GM10847 (cell line): ENCODE results near the gene GABRG3.

Source experiments
- POLR2A ChIP-seq: IDR thresholded peaks from 2 replicates; pipeline ENCODE4 v1.6.1; 2011; ENCODE audit not compliant: insufficient read length; ENCODE audit errors: extremely low read depth

The GABRG3 gene

DNA sequence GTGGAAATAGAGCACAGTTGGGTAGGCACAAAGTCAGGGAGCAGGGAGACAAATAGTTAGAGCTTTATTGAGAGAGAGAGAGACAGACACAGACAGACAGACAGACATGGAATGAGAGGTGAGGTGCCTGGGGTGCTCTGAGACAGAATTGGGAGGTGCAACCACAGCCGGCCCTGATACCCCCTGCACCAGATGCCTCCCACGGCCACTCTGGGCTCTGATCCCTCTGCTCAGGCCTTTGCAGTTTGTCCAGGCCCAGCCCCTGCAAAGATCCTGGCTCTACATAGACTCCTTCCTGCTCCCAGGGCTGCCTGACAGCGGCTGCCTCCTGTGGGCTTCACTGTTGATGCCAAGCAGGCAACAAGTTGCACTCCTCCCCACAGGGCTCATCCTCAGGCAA, 283.8 kb downstream of the GABRG3 start:
- no peak for TF ChIP-seq POLR2A

DNA sequence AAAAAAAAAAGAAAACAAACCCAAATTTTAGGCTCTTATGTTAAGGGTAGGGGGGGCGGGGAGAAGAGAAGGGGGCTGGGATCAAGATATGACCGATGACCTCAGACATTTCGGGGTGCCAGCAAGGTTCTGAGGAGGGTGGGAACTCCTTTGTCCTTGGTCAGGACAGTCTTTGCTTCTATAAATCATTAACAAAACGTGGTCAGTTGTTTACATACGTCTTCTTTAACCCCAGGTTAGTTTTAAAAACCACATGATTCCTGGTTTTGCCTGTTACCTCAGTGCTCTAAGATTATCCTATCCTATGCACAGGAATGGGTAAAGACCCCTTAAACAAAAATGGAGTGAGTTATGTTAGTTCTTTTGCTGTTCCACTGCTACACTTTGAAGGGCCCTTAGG, 285.5 kb downstream of the GABRG3 start:
- TF ChIP-seq POLR2A = no peak

DNA sequence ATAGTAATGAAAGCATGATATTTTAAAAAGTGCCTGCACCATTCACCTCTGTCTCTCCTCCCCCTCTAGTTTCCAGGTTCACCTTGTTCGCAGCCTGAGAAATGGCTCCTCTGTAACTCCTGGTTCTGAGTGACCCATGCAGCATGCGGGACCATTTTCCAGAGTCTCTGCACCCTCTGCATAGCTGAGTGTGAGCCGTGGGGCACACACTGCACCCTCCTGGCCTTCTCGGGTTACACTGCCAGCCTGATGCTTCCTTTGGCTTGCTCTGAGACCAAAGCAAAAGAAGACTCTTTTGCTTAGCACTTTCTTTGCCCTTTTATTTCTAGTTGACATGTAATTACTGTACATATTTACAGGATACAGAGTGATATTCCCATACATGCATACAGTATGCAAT, 287.3 kb downstream of the GABRG3 start:
- no peak for TF ChIP-seq POLR2A

DNA sequence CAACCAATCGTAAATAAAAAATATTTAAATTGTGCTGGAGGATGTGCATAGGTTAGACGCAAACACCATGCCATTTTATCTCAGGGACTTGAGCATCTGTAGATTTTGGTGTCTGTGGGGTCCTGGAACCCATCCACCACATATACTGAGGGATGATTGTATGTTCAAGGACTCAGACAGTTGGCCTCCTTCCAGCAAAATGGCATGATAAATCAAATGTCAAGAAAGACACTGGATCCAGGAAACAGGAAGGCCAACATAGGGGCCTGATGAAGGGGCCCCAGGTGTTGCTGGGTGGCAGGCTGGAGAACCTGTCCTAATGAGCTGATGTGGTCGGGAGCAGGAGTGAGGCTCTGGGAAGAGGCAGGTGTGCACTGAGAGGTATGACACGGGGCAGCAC, 289.5 kb downstream of the GABRG3 start:
- TF ChIP-seq POLR2A = no peak

DNA sequence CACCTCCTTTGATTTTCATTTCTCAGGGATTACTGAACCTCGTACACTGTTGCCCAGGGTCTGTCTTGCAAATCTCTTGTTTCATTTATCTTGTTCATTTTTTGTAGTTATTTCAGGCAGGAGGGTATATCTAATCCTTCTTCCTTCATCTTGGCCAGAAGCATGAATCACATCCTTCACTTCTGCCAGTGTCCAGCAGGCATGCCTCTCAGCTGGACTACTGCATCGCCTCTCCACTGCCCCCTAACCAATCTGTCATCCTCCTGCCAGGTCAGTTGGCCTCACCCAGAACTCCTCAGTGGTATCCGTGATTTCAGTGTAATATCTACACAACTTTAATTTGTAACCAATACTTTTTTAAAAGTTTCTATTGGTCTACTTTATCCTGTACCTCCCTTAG, 297.9 kb downstream of the GABRG3 start:
- no peak for TF ChIP-seq POLR2A

DNA sequence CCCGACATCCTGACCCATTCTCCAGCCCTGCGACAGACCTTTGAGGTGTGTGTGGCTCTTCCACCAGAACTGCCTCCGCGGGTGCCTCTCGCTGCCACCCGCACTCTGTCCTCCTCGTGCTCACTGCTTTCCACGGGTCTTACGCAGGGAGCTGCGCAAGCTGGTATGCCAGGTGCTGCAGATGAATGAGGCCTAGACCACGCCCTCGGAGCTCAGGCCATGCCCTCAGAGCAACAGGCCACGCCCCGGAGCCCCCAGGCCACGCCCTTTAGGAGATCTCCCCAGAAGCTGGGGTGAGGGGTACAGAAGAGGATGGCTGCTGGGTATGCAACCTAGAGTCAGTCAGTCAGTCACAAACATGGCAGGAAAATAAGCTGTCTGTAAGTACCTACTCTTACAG, 300.3 kb downstream of the GABRG3 start:
- no peak for TF ChIP-seq POLR2A

DNA sequence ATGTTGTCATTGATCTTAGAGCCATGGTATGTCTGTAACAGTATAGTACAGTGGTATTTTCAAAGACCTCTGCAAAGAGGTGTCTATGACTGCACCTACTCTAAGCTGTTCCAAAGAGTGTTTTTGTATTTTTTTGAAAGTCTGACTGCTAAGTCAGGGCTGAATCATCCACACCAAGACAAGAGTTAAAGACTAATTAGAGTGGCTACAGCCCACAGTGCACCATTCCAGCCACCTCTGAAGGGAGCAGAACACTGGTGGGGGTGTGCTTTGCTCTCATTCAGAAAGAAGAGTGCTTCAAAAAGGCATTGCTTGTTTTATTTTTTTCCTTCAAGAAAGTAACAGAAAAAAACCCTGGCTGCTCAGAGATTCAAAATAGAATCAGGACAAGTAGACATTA, 301.4 kb downstream of the GABRG3 start:
- TF ChIP-seq POLR2A = no peak

DNA sequence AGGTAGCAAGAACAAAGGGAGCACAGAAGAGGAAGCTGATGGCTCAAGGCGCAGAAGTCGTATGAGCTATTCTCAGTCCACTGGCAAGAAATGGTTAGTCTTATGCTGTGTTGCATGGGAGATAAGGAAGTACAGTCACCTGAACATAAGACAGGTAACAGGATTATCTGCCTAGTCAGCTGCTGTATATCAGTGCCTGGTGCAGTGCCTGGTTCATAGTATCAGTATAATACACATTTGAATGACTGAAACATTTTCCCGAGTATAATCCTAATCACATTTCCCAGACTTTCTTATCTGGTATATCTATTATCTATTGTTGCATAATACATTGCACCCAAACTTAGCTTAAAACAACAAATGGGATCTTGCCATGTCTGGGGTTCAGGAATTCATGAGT, 302.5 kb downstream of the GABRG3 start:
- no peak for TF ChIP-seq POLR2A

DNA sequence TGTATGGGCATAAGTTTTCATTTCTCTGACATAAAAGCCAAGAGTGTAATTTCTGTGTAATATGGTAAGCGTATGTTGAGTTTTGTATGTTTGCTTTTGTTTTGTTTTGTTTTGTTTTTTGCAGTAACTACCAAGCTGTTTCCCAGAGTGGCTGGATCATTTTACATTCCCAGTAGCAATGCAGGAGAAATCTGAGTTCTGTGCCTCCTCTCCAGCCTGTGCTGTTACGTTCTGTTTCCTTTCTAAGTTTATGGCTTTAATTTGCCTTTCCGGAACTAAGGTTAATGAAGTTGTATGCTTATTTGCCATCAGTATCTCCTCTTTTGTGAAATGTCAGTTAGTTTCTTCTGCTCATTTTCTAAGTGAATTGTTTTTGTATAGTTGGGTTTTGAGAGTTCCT, 307.8 kb downstream of the GABRG3 start:
- no peak for TF ChIP-seq POLR2A

DNA sequence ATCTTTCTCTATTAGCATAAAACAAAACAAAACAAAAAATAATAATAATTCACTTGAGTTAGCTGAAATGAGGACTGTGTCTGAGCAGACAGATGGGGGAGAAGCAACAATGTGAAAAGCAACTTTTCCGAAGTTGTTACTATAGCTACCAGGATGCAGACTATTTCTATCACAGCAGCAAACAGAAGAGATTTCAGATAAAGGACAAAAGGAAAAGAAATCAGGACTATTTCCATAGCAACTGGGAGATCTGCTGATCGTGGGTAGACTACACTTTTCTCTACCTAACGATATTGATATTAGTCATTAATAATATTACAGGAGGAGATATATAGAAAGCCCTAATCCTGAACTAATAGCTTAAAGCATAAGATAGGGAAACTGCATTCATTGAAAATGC, 321.7 kb downstream of the GABRG3 start:
- no peak for TF ChIP-seq POLR2A

DNA sequence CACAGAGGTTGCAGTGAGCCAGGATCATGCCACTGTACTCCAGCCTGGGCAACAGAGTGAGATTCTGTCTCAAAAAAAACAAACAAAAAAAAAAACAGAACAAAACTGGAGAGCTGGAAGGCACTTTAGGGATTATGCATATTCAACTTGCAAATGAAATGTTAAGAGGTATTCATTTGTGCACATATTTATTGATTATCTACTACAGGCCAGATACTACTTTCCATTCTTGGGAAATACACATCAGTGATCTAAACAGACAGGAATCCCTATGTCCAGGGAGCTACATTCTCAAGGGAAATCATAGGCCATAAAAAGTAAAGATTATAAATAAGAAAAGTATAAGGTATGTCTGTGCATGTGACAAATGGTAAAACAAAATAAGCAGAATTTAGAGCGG, 322.6 kb downstream of the GABRG3 start:
- no peak for TF ChIP-seq POLR2A

DNA sequence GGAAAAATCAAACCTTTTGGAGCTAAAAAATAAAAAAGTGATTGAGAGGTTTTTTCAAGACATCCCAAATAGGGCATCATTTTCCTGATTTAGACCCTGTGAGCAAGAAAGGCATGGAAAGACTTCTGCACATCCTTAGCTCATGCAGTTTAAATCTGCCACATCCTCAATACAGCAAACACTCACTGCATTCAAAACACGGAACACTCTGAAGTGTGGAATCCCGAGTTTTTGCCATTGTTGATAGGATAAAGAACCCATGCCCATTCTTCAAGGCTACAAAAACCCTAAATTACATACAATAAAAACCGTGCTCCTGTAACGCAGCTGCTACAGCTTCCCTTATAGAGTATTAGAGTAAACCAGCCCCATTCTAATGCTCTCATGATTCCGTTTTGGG, 346.8 kb downstream of the GABRG3 start:
- no peak for TF ChIP-seq POLR2A

DNA sequence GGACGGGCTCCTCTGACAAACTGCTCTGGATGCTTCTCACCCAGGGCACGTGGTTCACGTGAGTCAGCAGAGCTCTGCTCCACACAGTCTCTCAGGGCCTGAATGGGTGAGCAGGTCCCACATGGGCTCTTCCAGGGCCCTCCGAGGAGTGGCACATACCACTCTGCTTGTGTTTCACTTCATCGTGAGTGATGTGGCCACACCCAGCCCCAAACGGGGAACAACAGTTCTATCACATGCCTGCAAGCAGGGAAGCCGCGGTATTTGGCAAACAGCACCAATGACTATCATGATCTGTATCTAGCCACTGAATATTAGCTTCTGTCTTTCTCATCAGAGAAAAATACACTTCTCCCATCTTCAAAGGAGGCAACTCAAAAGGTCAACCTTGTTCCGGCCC, 352.8 kb downstream of the GABRG3 start:
- TF ChIP-seq POLR2A = no peak

DNA sequence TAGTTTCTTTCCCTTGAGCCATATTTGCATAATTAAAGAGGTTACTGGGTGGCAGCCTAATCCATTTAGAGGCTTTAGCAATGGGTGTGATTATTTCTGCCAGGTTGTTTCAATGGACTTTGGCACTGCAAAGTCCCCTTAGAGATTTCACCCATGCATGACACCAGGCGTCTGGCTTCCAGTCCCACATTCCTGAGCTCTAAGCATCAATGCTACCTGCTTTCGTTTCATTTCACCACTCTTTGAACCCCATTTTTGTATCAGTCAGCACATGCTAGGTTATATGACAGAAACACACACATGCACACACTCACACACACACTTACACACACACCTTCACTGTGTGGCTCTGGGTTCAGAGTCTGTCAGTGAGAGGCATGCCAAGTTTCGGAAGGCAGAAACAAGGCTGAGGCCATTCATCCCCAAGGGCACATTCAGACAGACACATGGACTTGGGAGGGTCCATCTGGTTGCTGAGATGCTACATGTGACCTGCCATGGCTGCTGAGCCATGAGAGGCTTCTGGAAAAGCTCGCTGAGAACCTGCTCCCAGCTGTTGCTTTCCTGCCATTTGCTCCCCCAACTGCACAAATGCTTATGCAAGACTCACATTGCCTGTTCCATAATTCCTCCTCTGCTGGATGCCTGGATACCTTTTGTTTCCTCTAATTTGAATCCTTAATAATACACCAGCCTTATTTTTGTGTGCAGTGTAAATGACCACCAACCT, 354.1 kb downstream of the GABRG3 start:
- TF ChIP-seq POLR2A = no peak

DNA sequence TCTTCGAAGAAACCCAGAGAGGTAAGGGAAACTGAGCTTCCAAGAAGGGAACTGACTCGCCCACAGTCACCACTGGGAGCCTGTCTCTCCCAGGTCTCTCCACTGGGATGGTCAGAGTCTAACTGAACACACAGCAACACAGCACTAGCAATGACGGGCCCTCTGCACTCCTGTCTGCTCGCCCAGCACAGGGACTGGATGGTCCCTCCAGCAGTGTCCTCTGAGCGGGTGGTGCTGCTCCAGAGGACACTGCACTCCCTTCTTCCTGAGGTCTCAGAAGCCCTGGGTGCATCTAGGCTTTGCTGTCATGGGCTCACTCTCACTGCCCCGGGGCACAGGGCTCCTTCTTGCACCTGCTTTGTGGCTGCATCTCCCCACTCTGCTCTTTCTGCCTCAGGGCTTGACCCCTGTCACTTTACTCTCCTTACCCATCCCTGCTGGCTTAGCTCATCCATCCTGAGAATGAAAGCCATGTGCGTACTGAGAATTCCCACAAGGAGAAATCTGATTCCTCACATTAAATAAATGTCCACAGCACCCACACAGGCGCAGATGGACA, 356.6 kb downstream of the GABRG3 start:
- no peak for TF ChIP-seq POLR2A

DNA sequence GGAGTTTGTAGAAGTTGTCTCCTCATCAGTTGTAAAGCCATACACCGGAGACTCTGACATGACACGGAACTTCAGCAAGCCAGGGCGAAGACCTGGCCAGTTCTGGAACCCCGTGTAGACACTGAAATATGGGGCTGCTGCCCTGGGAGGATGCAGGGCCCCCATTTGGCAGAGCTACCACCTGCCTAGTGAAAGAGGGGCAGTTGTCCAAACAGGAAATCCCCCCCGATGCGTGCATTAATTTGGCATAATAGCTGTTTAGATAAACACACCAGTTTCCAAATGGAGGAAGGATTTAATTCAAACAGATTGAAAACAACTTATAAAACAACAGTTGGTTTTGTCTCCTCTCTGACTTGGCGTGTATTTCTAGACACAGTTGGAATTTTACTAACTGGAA, 357.2 kb downstream of the GABRG3 start:
- no peak for TF ChIP-seq POLR2A

DNA sequence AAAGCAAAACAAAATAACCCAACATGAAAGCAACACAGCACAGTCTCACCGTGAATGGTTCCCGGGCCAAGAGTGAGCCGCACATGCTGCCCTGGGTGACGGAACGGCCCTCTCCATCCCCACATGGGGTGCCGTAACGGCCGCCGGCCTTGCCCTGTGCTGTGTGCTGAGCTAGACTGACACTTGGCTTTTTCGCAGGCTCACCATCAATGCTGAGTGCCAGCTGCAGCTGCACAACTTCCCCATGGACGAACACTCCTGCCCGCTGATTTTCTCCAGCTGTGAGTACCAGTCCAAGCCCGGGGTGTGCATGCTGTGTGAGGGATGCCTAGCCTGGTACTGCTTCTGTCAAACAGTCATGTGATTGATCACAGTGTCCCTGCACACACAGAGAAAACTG, 357.6 kb downstream of the GABRG3 start:
- no peak for TF ChIP-seq POLR2A

DNA sequence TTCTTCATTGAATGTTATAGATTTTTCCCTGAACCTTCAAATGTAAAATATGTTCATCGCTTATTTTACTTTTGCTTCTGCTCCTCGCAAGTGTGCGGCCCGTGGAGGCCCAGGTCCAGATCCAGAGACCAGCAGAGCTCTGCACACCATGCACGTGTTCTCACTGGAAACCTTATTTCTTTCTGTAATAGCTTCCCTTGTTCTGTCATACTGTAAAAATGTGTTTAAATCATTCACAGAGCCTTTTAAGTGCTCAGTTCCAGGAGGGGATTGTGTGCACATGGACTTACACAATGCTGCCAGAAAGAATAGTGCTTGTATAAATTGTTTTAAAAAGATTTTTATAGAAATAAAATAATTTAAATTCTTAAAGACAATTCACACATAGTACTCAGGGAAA, 359.3 kb downstream of the GABRG3 start:
- TF ChIP-seq POLR2A = no peak

DNA sequence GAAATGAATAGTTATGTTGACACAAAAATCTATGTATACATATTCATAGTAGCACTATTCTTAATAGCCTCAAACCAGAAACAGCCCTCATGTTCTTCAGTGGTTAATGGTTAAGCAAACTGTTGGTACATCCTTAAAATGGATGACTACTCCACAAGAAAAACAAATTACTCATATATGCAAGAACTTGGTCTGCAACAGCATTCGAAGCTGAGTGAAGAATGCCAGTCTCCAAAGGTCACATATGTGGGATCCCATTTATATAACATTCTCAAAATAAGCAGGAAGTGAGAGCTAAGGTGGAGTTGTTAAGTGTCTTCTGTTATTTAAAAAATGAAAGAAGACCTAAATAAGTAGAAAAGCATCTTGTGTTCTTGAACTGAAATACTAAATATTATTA, 365.7 kb downstream of the GABRG3 start:
- no peak for TF ChIP-seq POLR2A
